Right lobe of liver (tissue), 6 donors: ENCODE results near the gene RCL1. TPM values are rescaled to one million over a fixed set of nuclear protein-coding genes. Genes with fewer than 3 reads are reported as not detected.
A peak's percentile ranks its signal among the peaks of the same experiment; 100 is the strongest.

Source experiments
- ATAC-seq, 4 donors: fragments of 200-7000 bp; cut with Tn5 transposase; one replicate each; pipeline ENCODE4 v1.9.1; 2020; ENCODE audit warnings: mild to moderate bottlenecking in 4 of 4, moderate library complexity in 4 of 4
- DNase-seq, 3 donors: peaks; one replicate each; pipeline ENCODE4 v3.0.0-alpha.2; 2020
- H3K27ac ChIP-seq, 3 donors: fragments of 200-600 bp; one replicate each; pipeline ENCODE4 v1.8.0; 2022
- H3K27me3 ChIP-seq, 2 donors: fragments of 200-600 bp; one replicate each; pipeline ENCODE4 v1.8.0; 2022
- H3K36me3 ChIP-seq, 4 donors: fragments of 200-600 bp; sonication (generic) in 1 of 4; one replicate each; pipeline versions ENCODE4 v1.5.1 to v1.8.0; 2017 to 2022; ENCODE audit warnings: control low read depth in 1 of 4
- H3K4me1 ChIP-seq, 4 donors: fragments of 200-600 bp; sonication (generic) in 1 of 4; one replicate each; pipeline versions ENCODE4 v1.5.1 to v1.8.0; 2017 to 2022; ENCODE audit warnings: control low read depth in 1 of 4
- H3K4me3 ChIP-seq, 3 donors: fragments of 200-600 bp; one replicate each; pipeline ENCODE4 v1.8.0; 2022
- H3K9me3 ChIP-seq, 4 donors: fragments of 200-600 bp; sonication (generic) in 1 of 4; one replicate each; pipeline versions ENCODE4 v1.5.1 to v1.8.0; 2017 to 2022; ENCODE audit warnings: control low read depth in 1 of 4
- POLR2A ChIP-seq: fragments of 450-650 bp; IDR thresholded peaks from one replicate; pipeline ENCODE4 v1.6.1; 2017; ENCODE audit warnings: antibody characterized with exemption, mild to moderate bottlenecking
- WGBS: methylation state at CpG from one replicate; pipeline ENCODE4 v1.1.6; 2018; ENCODE audit warnings: low coverage, low lambda C conversion rate; ENCODE audit not compliant: insufficient coverage; ENCODE audit errors: missing lambda C conversion rate; 5-methylcytosine and 5-hydroxymethylcytosine counted together
- intact Hi-C, 2 donors: fragments of 100-400 bp; cut with DNase I; formaldehyde crosslinking; loops; one replicate each; pipeline versions ENCODE4 v1.11.2 to v1.14.1; 2022
- total RNA-seq, 6 experiments: library from RNA; depleted of rRNA in 2 of 6; stranded (reverse); fragments of >200 nt in 2 of 6; fragmentation: NEBNext Ultra II Directional in 3 of 6; extraction: Animal tissue kit (Norgen Biotek cat#: 25700) in 3 of 6; gene quantifications; one replicate each; pipeline versions ENCODE4 v1.1.0 to v1.2.4, GENCODE V29; 2016 to 2023
- TF ChIP-seq, protein P1 (sequence below), 4 donors: fragments of 200-600 bp in 3 of 4; fragments of 450-650 bp in 1 of 4; IDR thresholded peaks; one replicate each; pipeline versions ENCODE4 v1.5.1 to v1.8.0; 2016 to 2022; ENCODE audit warnings: antibody characterized with exemption in 4 of 4, mild to moderate bottlenecking in 2 of 4
- donor health status: DM: no; HTN: yes; CAD: no.
- donor health status: DM: no; HTN: no; CAD: no.
- donor health status: DM: no; HTN: no; CAD: no.
- donor health status: DM: no; HTN: yes; CAD: no.
- donor health status: DM: no; HTN: yes; CAD: no.

RCL1 gene
- total RNA-seq, 6 experiments from 2014 or later, result 20.2 to 108 (median 63.4) TPM

DNA sequence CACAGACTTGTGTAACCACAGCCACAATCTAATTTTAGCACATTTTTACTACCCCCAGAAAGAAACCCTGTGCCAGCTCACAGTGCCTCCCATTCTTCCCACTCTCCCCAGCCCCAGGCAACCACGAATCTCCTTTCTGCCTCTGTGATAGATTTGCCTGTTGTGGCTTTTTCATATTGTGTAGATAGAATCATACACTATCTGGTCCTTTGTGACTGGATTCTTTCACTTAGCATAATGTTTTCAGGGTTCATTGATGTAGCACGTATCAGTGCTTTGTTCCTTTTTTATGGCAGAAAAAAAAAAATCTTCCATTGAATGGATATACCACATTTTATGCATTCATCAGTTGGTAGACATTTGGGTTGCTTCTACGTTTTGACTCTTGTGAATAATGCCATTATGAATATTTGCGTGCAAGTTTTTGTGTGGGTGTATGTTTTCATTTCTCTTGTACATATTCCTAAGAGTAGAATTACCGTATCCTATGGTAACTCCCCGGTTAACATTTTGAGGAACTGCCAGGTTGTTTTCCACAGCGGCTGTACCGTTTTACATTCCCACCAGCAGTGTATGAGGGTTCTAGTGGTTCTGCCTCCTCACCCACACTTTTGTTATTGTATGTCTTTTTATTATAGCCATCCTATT, 64.5 kb downstream of the RCL1 start:
- Histone ChIP-seq H3K36me3 (peaks cover 0 to 50% (median 20%) of the 10 kb centered on the region in 4 donors), H3K27me3 (no peaks in the 10 kb centered on the region), H3K4me3 (no peak overlapping the region), H3K9me3 (no peaks in the 10 kb centered on the region), H3K27ac (no peak overlapping the region), H3K4me1 (peaks cover 0 to 18% (median 8%) of the 10 kb centered on the region in 4 donors)
- TF ChIP-seq POLR2A, result no peak
- TF ChIP-seq, protein P1, sequence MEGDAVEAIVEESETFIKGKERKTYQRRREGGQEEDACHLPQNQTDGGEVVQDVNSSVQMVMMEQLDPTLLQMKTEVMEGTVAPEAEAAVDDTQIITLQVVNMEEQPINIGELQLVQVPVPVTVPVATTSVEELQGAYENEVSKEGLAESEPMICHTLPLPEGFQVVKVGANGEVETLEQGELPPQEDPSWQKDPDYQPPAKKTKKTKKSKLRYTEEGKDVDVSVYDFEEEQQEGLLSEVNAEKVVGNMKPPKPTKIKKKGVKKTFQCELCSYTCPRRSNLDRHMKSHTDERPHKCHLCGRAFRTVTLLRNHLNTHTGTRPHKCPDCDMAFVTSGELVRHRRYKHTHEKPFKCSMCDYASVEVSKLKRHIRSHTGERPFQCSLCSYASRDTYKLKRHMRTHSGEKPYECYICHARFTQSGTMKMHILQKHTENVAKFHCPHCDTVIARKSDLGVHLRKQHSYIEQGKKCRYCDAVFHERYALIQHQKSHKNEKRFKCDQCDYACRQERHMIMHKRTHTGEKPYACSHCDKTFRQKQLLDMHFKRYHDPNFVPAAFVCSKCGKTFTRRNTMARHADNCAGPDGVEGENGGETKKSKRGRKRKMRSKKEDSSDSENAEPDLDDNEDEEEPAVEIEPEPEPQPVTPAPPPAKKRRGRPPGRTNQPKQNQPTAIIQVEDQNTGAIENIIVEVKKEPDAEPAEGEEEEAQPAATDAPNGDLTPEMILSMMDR (IDR thresholded peaks at IDR 0.05), result no peak
- DNase-seq (no peak), ATAC-seq (no peak)
- intact Hi-C loops, result no loop called here
- 72% methylated on average over 6 of the region's 8 CpGs for WGBS

DNA sequence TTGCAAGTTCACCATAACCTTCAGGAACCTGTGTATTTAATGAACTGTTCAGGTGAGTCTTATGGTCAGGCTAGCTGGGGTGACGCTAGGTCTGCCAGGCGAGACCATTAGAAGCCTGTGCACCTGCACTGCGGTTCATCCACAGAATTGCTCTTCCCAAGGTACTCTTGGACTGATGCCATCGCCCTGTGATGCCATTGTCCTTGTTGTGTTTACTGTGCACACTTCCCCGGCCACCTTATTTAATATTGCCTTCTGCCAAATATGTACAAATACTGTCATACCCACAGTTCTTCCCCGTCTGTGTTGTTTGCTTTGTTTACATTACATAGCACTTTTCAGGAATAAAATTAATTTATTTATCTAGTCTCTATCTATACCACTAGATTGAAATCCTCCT, 66.3 kb downstream of the RCL1 start:
- 46% methylated on average over 4 of the region's 6 CpGs for WGBS
- peak; percentile 9 to 71 (median 21) for ATAC-seq

DNA sequence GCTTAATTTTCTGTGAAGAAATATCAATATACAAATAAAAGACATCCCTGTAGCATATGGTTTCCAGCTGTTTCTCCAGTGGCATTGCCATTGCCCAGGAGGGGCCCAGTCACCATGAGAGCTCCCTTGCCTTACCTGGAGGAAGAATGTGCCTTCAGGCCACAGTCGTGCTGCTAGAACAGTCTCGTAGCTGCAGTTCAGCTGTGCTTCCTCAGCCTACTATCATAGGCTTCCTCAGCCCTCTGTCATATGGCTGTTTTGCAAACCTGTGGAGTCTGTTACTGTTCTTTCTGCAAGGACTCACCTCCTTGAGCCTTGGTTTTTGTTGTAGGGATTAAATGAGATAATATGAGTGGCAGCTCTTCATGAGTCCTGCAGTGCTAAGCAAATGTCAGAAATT, 67.6 kb downstream of the RCL1 start:
- peaks cover 0 to 33% (median 11%) of the 10 kb centered on the region in 4 donors for H3K36me3 ChIP-seq
- H3K27me3 ChIP-seq, result no peaks in the 10 kb centered on the region
- peaks cover 0 to 18% (median 5%) of the 10 kb centered on the region in 4 donors for H3K4me1 ChIP-seq
- DNase-seq (no peak), ATAC-seq (no peak)
- TF ChIP-seq, protein P1 (IDR thresholded peaks at IDR 0.05), result no peak
- no peak for TF ChIP-seq POLR2A
- intact Hi-C loops, result no loop called here
- no peaks in the 10 kb centered on the region for H3K9me3 ChIP-seq
- H3K27ac ChIP-seq, result no peak overlapping the region
- no peak overlapping the region for H3K4me3 ChIP-seq
- 63% methylated on average over 2 of the region's 2 CpGs for WGBS

More for the DNA sequence above, 66.3 kb downstream of the RCL1 start:
- no peak for TF ChIP-seq POLR2A
- TF ChIP-seq, protein P1 (IDR thresholded peaks at IDR 0.05), result no peak
- no peak overlapping the region for H3K27ac ChIP-seq
- H3K27me3 ChIP-seq, result no peaks in the 10 kb centered on the region
- peaks cover 0 to 36% (median 14%) of the 10 kb centered on the region in 4 donors for H3K36me3 ChIP-seq
- H3K9me3 ChIP-seq, result no peaks in the 10 kb centered on the region
- peaks cover 0 to 18% (median 6%) of the 10 kb centered on the region in 4 donors for H3K4me1 ChIP-seq
- DNase-seq, result peak in 1 of 3 donors; percentile 31
- H3K4me3 ChIP-seq, result no peak overlapping the region
- intact Hi-C loops, result no loop called here

DNA sequence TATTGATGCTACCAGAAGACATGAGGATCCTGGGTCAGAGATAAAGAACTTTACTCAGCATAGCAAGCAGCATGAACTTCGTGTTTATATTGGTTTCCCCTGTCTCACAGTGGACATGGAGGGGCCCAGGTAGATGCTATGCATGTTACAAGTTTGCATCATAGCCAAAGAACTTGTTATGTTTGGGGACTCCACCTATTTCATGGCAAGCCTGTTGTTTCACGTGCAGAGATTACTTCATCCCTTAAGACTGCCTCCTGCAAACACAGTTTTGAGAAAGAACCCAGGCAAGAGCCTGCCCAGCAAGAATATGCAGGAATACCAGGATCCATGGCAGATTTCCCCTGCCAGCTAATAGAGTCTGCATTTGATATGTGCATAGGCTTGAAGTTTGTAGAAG, 68.4 kb downstream of the RCL1 start:
- Histone ChIP-seq H3K27ac (no peak overlapping the region), H3K4me1 (peaks cover 0 to 18% (median 5%) of the 10 kb centered on the region in 4 donors), H3K9me3 (no peaks in the 10 kb centered on the region), H3K27me3 (no peaks in the 10 kb centered on the region), H3K36me3 (peaks cover 0 to 33% (median 11%) of the 10 kb centered on the region in 4 donors), H3K4me3 (no peak overlapping the region)
- 79% methylated on average over 2 of the region's 2 CpGs for WGBS
- intact Hi-C loops, result no loop called here
- ATAC-seq, result no peak
- TF ChIP-seq, protein P1 (IDR thresholded peaks at IDR 0.05), result no peak
- no peak for TF ChIP-seq POLR2A
- no peak for DNase-seq
